H1 (cell line): ENCODE data around the gene ITSN1. TPM values are rescaled to one million over a fixed set of nuclear protein-coding genes. Genes with fewer than 3 reads are reported as not detected.

Experiments used
- CTCF ChIA-PET: fragments of 300-600 bp; sonication (Branson Sonifier 250); formaldehyde crosslinking; loops from one replicate; lab custom pipeline; 2021; ENCODE audit not compliant: partially characterized antibody; lab: Charles Lee
- POLR2A ChIA-PET: fragments of 300-600 bp; sonication (Branson Sonifier 250); formaldehyde crosslinking; loops from one replicate; lab custom pipeline; 2021; ENCODE audit warnings: inconsistent platforms; ENCODE audit not compliant: partially characterized antibody; lab: Charles Lee
- DNase-seq, 2 experiments: peaks; one replicate each; pipeline versions ENCODE4 v3.0.0 to v3.0.0-alpha.2; 2010 to 2022; ENCODE audit warnings: low spot score in 2 of 2, low read depth in 1 of 2, mixed read lengths in 1 of 2
- FAIRE-seq: peaks from 2 replicates; lab custom pipeline; 2011; peaks lifted over from hg19 to GRCh38; lab: Jason Lieb, UNC
- H2AFZ ChIP-seq: 2 replicates; pipeline ENCODE4 v1.8.1; 2012; ENCODE audit warnings: low read length, inconsistent platforms
- H2AK5ac ChIP-seq: 2 replicates; pipeline ENCODE4 v1.6.1; 2013; ENCODE audit warnings: low read depth, low read length
- H2BK120ac ChIP-seq: replicated peaks from 2 replicates; pipeline ENCODE3; 2013; ENCODE audit warnings: low read depth, low read length, inconsistent platforms
- H2BK12ac ChIP-seq: 2 replicates; pipeline ENCODE4 v1.6.1; 2013; ENCODE audit warnings: low read depth, low read length
- H2BK15ac ChIP-seq: 2 replicates; pipeline ENCODE4 v1.6.1; 2013; ENCODE audit warnings: low read length
- H2BK20ac ChIP-seq: 2 replicates; pipeline ENCODE4 v1.6.1; 2013; ENCODE audit warnings: low read length
- H2BK5ac ChIP-seq: 2 replicates; pipeline ENCODE4 v1.6.1; 2013; ENCODE audit warnings: low read depth, low read length
- H3K14ac ChIP-seq: 2 replicates; pipeline ENCODE4 v1.6.1; 2013; ENCODE audit warnings: inconsistent platforms; ENCODE audit not compliant: insufficient read length
- H3K18ac ChIP-seq: 2 replicates; pipeline ENCODE4 v1.6.1; 2013; ENCODE audit warnings: low read length; ENCODE audit errors: extremely low read depth
- H3K23ac ChIP-seq: 2 replicates; pipeline ENCODE4 v1.6.1; 2013; ENCODE audit warnings: inconsistent platforms; ENCODE audit not compliant: insufficient read length
- H3K23me2 ChIP-seq: 2 replicates; pipeline ENCODE4 v1.6.1; 2013; ENCODE audit warnings: low read depth, low read length
- H3K27ac ChIP-seq: 2 replicates; pipeline ENCODE4 v1.6.1; 2011; ENCODE audit warnings: low read depth, low read length, inconsistent platforms
- H3K27me3 ChIP-seq, 4 experiments: replicated peaks in 1 of 4; 1 replicate in 1 of 4; 2 replicates in 3 of 4; pipeline versions ENCODE4 v1.6.1 to v1.8.1; 2011 to 2013; ENCODE audit warnings: low read length in 3 of 4, mild to moderate bottlenecking in 3 of 4, inconsistent platforms in 2 of 4, mixed read lengths in 2 of 4, moderate library complexity in 1 of 4; ENCODE audit not compliant: control insufficient read depth in 3 of 4, insufficient read depth in 3 of 4; ENCODE audit errors: extremely low read depth in 1 of 4
- H3K36me3 ChIP-seq, 4 experiments: 2 replicates each; pipeline versions ENCODE4 v1.6.1 to v1.8.1; 2011 to 2013; ENCODE audit warnings: mild to moderate bottlenecking in 4 of 4, low read length in 3 of 4, moderate library complexity in 2 of 4, control low read depth in 1 of 4, inconsistent platforms in 1 of 4; ENCODE audit not compliant: insufficient read depth in 4 of 4, control insufficient read depth in 2 of 4
- H3K4ac ChIP-seq: replicated peaks from 2 replicates; pipeline ENCODE3; 2013; ENCODE audit warnings: low read length, low read depth, mixed read lengths, inconsistent platforms; ENCODE audit not compliant: insufficient read length
- H3K4me1 ChIP-seq, 4 experiments: replicated peaks in 1 of 4; 1 replicate in 1 of 4; 2 replicates in 3 of 4; pipeline versions ENCODE4 v1.6.1 to v1.8.1; 2011 to 2013; ENCODE audit warnings: low read length in 3 of 4, inconsistent platforms in 2 of 4, mixed read lengths in 1 of 4; ENCODE audit not compliant: insufficient read depth in 4 of 4, control insufficient read depth in 3 of 4
- H3K4me2 ChIP-seq, 2 experiments: 2 replicates each; pipeline versions ENCODE4 v1.6.1 to v1.8.1; 2011 to 2013; ENCODE audit warnings: low read depth in 2 of 2, low read length in 2 of 2, control low read depth in 1 of 2, inconsistent platforms in 1 of 2, mild to moderate bottlenecking in 1 of 2; ENCODE audit not compliant: insufficient read depth in 1 of 2
- H3K4me3 ChIP-seq, 4 experiments: fragments of 200-600, 300-600 bp in 1 of 4; sonication (generic), shearing (Covaris generic), sonication (Bioruptor Twin) in 1 of 4; 2 replicates each; pipeline versions ENCODE4 v1.5.1 to v1.8.1; 2011 to 2016; ENCODE audit warnings: low read length in 4 of 4, low read depth in 3 of 4, control low read depth in 2 of 4, inconsistent platforms in 2 of 4, mild to moderate bottlenecking in 2 of 4, mixed read lengths in 1 of 4, moderate library complexity in 1 of 4; ENCODE audit not compliant: insufficient read depth in 2 of 4; ENCODE audit errors: extremely low read depth in 1 of 4
- H3K56ac ChIP-seq: replicated peaks from 2 replicates; pipeline ENCODE3; 2013; ENCODE audit warnings: low read depth, mild to moderate bottlenecking, mixed read lengths, low read length, inconsistent platforms; ENCODE audit not compliant: insufficient read length
- H3K79me1 ChIP-seq: 2 replicates; pipeline ENCODE4 v1.6.1; 2013; ENCODE audit warnings: low read depth, low read length, control low read depth
- H3K79me2 ChIP-seq, 2 experiments: 2 replicates each; pipeline versions ENCODE4 v1.6.1 to v1.8.1; 2012 to 2013; ENCODE audit warnings: low read length in 2 of 2, mild to moderate bottlenecking in 2 of 2, inconsistent platforms in 1 of 2; ENCODE audit not compliant: insufficient read depth in 2 of 2, control insufficient read depth in 1 of 2
- H3K9ac ChIP-seq, 4 experiments: replicated peaks in 1 of 4; 1 replicate in 1 of 4; 2 replicates in 3 of 4; pipeline versions ENCODE4 v1.6.1 to v1.8.1; 2011 to 2013; ENCODE audit warnings: low read depth in 3 of 4, low read length in 3 of 4, control low read depth in 2 of 4, mild to moderate bottlenecking in 2 of 4, moderate library complexity in 2 of 4, inconsistent platforms in 1 of 4; ENCODE audit errors: extremely low read depth in 1 of 4
- H3K9me3 ChIP-seq, 2 experiments: 2 replicates each; pipeline versions ENCODE4 v1.6.1 to v1.8.1; 2012 to 2013; ENCODE audit warnings: mild to moderate bottlenecking in 2 of 2, moderate library complexity in 2 of 2, control low read depth in 1 of 2, inconsistent platforms in 1 of 2, low read depth in 1 of 2, low read length in 1 of 2, mixed read lengths in 1 of 2; ENCODE audit not compliant: insufficient read depth in 2 of 2
- H4K20me1 ChIP-seq, 2 experiments: replicated peaks in 1 of 2; 2 replicates each; pipeline versions ENCODE3 to v1.8.1; 2011 to 2013; ENCODE audit warnings: inconsistent platforms in 2 of 2, low read length in 2 of 2, mild to moderate bottlenecking in 1 of 2; ENCODE audit not compliant: insufficient read depth in 2 of 2, control insufficient read depth in 1 of 2
- H4K5ac ChIP-seq: 2 replicates; pipeline ENCODE4 v1.6.1; 2013; ENCODE audit warnings: low read length, low read depth, mixed read lengths, inconsistent platforms; ENCODE audit not compliant: insufficient read length
- H4K8ac ChIP-seq: 2 replicates; pipeline ENCODE4 v1.8.0; 2013; ENCODE audit warnings: mild to moderate bottlenecking, moderate library complexity, low read length, inconsistent platforms; ENCODE audit not compliant: insufficient read depth; ENCODE audit errors: extremely low read depth
- H4K91ac ChIP-seq: replicated peaks from 2 replicates; pipeline ENCODE3; 2013; ENCODE audit warnings: low read length, mixed read lengths, inconsistent platforms; ENCODE audit not compliant: insufficient read length
- CHD1 ChIP-seq: IDR thresholded peaks from 2 replicates; pipeline ENCODE4 v1.6.1; 2012; ENCODE audit warnings: low read depth, low read length, improper control_type of control experiment
- JUND ChIP-seq: IDR thresholded peaks from 2 replicates; pipeline ENCODE4 v1.6.1; 2011; ENCODE audit warnings: mild to moderate bottlenecking, improper control_type of control experiment, low read length
- MAX ChIP-seq: IDR thresholded peaks from 2 replicates; pipeline ENCODE4 v1.6.1; 2012; ENCODE audit warnings: inconsistent platforms
- SIX5 ChIP-seq: IDR thresholded peaks from 2 replicates; pipeline ENCODE4 v1.6.1; 2011; ENCODE audit warnings: mild to moderate bottlenecking, low read depth, low read length
- TAF1 ChIP-seq: IDR thresholded peaks from 2 replicates; pipeline ENCODE4 v1.6.1; 2011; ENCODE audit warnings: mild to moderate bottlenecking, low read depth, low read length
- TCF12 ChIP-seq: IDR thresholded peaks from 2 replicates; pipeline ENCODE4 v1.6.1; 2011; ENCODE audit warnings: low read depth, mild to moderate bottlenecking, low read length
- USF2 ChIP-seq: IDR thresholded peaks from 2 replicates; pipeline ENCODE4 v1.6.1; 2011; ENCODE audit warnings: low read length, improper control_type of control experiment
- WGBS, 2 experiments: shearing (Covaris generic) in 1 of 2; methylation state at CpG; one replicate each; pipeline versions ENCODE4 v1.1.6 to v1.1.7; 2013 to 2015; ENCODE audit warnings: low lambda C conversion rate in 2 of 2, mixed read lengths in 2 of 2, inconsistent platforms in 1 of 2, low coverage in 1 of 2, missing lambda C conversion rate in 1 of 2; ENCODE audit not compliant: insufficient replicate concordance in 2 of 2, insufficient coverage in 1 of 2, insufficient read length in 1 of 2; ENCODE audit errors: extremely low coverage in 1 of 2, missing lambda C conversion rate in 1 of 2; 5-methylcytosine and 5-hydroxymethylcytosine counted together
- polyA plus RNA-seq, 7 experiments: library from polyadenylated mRNA; depleted of rRNA in 3 of 7; stranded (reverse) in 5 of 7; unstranded in 2 of 7; fragments of >200 nt in 5 of 7; fragments of 200-250 nt in 2 of 7; gene quantifications; 1 replicate in 5 of 7; 2 replicates in 1 of 7; 4 replicates in 1 of 7; pipeline versions ENCODE4 v1.2.1 to v1.2.3, GENCODE V29; 2011 to 2013; ENCODE audit warnings: missing spikeins in 2 of 7, mixed read lengths in 2 of 7
- total RNA-seq: library from RNA; stranded (reverse); fragmentation: NEBNext Ultra II Directional; extraction: Animal tissue kit (Norgen Biotek cat#: 25700); gene quantifications from 2 replicates; pipeline ENCODE4 v1.2.1, GENCODE V29; 2021

ITSN1 gene
- total and polyA plus RNA-seq, 2 of the 8 experiments (the other 6 are each of a cell fraction or from before 2014, with no cell fraction given) = 60.8 to 78.1 TPM

GRCh38 chr21:33858667-33859372 lies 216.5 kb downstream of the ITSN1 start:
- H3K18ac ChIP-seq = no peak overlapping the region; the same call in 1 of the 2 replicates
- TF ChIP-seq TAF1 (no peak), MAX (no peak), USF2 (no peak), JUND (no peak), CHD1 (no peak), TCF12 (no peak), SIX5 (no peak)
- TF ChIP-seq, all 59 proteins: peak for 0
- DNase-seq (no peak), FAIRE-seq (no peak)
- H3K14ac ChIP-seq = no peak overlapping the region
- H3K56ac ChIP-seq = no peak overlapping the region
- no peak overlapping the region for H2BK5ac ChIP-seq
- no peak overlapping the region for H2AK5ac ChIP-seq
- CTCF ChIA-PET = interaction anchor here (0.5 to 1.0 kb wide), 2 partner anchors 11 to 562 kb away, joined by 3 to 5 read pairs; no protein-coding TSS in a partner anchor
- WGBS, 2 experiments = 74% methylated on average over 15 of the region's 15 CpGs; no CpG with 5 or more reads in 1 of the 2 experiments
- H2BK120ac ChIP-seq = no peak overlapping the region
- no peaks in the 10 kb centered on the region for H3K36me3 ChIP-seq
- peaks cover 0 to 16% (median 13%) of the 10 kb centered on the region in 4 experiments; a peak in 5 of 7 replicates for H3K4me1 ChIP-seq
- peak overlapping the region; percentile 63; the same call in 1 of the 2 replicates for H4K8ac ChIP-seq
- no peak overlapping the region for H2BK20ac ChIP-seq
- H2BK12ac ChIP-seq = no peak overlapping the region
- no peak overlapping the region for H3K4me3 ChIP-seq
- H3K9ac ChIP-seq = no peak overlapping the region
- H3K79me1 ChIP-seq = no peaks in the 10 kb centered on the region
- no peaks in the 10 kb centered on the region for H3K23me2 ChIP-seq
- H4K91ac ChIP-seq = peak overlapping the region; percentile 11
- no peak overlapping the region for H3K4ac ChIP-seq
- POLR2A ChIA-PET = interaction anchor here (0.7 to 1.5 kb wide), 2 partner anchors 12 to 19 kb away, joined by 3 to 5 read pairs; no protein-coding TSS in a partner anchor
- peak overlapping the region; percentile 91 for H2AFZ ChIP-seq
- no peak overlapping the region for H3K23ac ChIP-seq
- H4K20me1 ChIP-seq = no peaks in the 10 kb centered on the region
- peak overlapping the region; percentile 28 to 30; a peak in 2 of 4 replicates for H3K4me2 ChIP-seq
- no peaks in the 10 kb centered on the region for H3K79me2 ChIP-seq
- no peak overlapping the region for H4K5ac ChIP-seq
- H3K27ac ChIP-seq = no peak overlapping the region
- H3K27me3 ChIP-seq = no peaks in the 10 kb centered on the region; a peak in 1 of 7 replicates
- H3K9me3 ChIP-seq = no peaks in the 10 kb centered on the region
- peak overlapping the region; percentile 9; the same call in 1 of the 2 replicates for H2BK15ac ChIP-seq
